Measurements from ENCODE around the gene RUNX1. TPM values are rescaled to one million over a fixed set of nuclear protein-coding genes. Genes with fewer than 3 reads are reported as not detected.

RUNX1 gene
- total and polyA plus RNA-seq, 8 donors, result 7.5 to 89.6 (median 10.8) TPM

DNA sequence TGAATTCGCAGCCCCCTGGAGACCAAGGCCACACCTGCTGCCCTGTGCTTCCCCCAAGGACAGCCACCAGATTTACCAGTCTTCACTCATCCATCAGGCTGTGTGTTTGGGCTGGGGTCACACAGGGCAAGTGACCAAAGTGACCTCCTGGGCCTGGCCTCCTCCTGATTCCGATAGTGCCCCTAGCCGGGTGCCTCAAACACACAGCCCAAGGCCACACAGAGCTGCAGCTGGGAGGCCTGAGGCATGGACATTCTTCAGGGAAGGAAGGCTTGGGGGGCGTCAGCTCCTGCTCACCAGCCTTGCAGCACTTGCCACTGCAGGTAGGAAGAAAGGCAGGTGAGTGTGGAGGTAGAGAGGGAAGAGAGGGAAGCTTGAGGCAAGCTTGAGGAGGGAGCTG is 181.3 kb downstream of the RUNX1 start:
- Histone ChIP-seq H3K4me3 (no peak overlapping the region), H3K4me1 (peaks cover 20 to 63% of the 10 kb centered on the region in 2 donors), H3K9me3 (no peaks in the 10 kb centered on the region), H3K27me3 (no peaks in the 10 kb centered on the region), H3K36me3 (peaks cover 3 to 92% of the 10 kb centered on the region in 2 donors), H3K27ac (no peak overlapping the region)
- TF ChIP-seq, protein P1, sequence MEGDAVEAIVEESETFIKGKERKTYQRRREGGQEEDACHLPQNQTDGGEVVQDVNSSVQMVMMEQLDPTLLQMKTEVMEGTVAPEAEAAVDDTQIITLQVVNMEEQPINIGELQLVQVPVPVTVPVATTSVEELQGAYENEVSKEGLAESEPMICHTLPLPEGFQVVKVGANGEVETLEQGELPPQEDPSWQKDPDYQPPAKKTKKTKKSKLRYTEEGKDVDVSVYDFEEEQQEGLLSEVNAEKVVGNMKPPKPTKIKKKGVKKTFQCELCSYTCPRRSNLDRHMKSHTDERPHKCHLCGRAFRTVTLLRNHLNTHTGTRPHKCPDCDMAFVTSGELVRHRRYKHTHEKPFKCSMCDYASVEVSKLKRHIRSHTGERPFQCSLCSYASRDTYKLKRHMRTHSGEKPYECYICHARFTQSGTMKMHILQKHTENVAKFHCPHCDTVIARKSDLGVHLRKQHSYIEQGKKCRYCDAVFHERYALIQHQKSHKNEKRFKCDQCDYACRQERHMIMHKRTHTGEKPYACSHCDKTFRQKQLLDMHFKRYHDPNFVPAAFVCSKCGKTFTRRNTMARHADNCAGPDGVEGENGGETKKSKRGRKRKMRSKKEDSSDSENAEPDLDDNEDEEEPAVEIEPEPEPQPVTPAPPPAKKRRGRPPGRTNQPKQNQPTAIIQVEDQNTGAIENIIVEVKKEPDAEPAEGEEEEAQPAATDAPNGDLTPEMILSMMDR (IDR thresholded peaks at IDR 0.05), result no peak
- DNase-seq (no peak), ATAC-seq (no peak)
- intact Hi-C loops (cut with DNase I), result no loop called here

DNA sequence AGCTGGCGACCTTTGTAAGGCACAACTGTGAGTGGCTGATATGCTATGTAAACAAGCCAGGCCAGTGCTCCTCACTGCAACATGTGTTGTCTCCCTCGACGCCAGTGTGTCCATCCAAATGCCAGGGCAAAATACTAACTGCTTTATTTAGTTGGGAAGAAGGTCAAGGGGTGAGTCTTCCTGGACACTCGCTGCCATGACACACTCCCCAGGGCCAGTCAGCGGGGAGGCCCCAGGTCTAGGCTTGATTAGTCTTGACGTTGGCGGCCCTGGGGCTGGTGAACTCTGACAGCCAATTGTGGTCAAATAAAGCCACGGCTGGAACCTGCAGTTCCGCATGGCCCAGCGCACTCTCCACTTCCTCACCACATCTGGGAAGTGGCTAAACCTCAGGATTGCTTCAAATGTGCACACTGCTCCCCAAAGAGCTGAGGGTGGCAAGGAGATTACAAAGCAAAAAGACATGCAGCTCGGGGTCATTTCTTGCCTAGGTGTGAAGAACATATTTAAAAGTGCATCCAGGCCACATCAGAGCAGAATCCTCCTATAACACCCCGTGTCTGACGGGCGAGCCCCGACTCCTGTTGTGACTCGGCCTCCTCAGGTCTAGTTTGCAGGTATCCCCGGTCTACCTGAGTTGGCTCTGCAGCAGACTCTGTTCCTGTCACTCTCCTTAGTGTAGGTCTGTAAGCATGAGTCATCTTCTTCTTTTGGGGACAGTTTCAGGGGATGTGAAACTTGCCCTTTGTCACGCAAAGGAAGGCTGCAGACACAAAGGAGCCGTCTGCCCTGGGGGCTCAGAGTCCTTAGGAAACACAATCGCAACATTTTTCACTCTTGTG is 183.5 kb downstream of the RUNX1 start:
- Histone ChIP-seq H3K4me3 (no peak overlapping the region), H3K27me3 (no peaks in the 10 kb centered on the region), H3K9me3 (no peaks in the 10 kb centered on the region), H3K36me3 (peaks cover 3 to 92% of the 10 kb centered on the region in 2 donors), H3K4me1 (peaks cover 20 to 67% of the 10 kb centered on the region in 2 donors), H3K27ac (peak overlapping the region; percentile 26 to 58)
- peak in 2 of 4 donors; percentile 79 to 92 for DNase-seq
- intact Hi-C loops (cut with DNase I), result no loop called here
- peak; percentile 20 for ATAC-seq
- TF ChIP-seq, protein P1 (IDR thresholded peaks at IDR 0.05), result no peak

DNA sequence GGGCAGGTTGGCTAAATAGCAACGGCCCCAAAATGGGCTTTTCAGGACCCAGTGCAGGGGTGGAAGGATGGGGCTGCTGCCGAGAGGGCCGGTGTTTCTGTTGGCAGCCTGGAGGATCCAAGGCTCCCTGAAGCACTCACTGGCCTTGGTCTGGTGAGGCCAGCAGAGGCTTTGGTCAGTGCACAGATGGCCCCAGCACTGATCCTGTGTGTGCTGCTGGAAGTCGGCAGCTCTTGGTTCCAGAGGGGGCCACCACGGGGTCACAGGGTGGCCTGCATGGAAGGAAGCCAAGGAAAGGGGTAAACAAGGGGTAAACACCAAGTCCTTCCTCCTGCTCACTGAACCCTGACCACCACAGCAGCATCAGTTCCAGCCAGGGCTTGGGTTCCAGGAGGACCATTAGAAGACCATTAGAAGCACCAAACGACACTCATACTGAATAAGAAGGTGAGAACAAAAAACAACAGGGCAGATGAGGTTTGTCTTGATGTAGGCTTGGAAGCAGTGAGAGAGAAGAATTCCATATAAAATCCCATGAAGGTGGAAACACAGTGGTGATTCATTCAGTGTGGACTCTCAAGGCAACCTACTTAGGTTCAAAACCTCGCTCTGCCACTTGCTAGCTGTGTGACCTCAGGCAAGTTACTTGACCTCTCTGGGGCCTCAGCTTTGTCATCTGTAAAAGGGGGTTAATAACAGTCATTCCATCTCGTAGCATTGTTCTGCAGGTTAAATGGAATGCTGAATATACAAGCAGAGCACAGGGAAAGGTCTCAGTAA is 184.5 kb downstream of the RUNX1 start:
- no peak overlapping the region for H3K4me3 ChIP-seq
- H3K27me3 ChIP-seq, result no peaks in the 10 kb centered on the region
- ATAC-seq (peak; percentile 1), DNase-seq (no peak)
- H3K9me3 ChIP-seq, result no peaks in the 10 kb centered on the region
- TF ChIP-seq, protein P1 (IDR thresholded peaks at IDR 0.05), result no peak
- intact Hi-C loops (cut with DNase I), result no loop called here
- peak overlapping the region; percentile 64 to 80 for H3K27ac ChIP-seq
- H3K4me1 ChIP-seq, result peaks cover 17 to 63% of the 10 kb centered on the region in 2 donors
- H3K36me3 ChIP-seq, result peaks cover 0 to 91% of the 10 kb centered on the region in 2 donors

DNA sequence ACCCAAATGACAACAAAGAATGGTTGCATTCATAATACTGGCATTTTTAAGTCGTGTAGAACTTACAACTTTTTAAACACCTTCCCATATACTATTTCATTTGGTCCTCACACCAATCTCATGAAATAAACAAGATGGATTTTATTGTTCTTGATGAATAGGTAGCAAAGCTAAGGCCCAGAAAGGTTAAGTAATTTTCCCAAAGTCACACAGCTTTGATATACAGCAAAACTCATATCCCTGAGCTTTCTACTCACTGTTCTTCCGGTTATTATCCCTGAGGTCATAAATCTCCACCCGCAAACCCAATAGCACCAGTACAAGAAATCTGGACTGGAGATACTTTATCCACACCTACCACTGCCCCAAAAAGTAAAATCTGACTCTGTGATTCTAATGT is 186.2 kb downstream of the RUNX1 start:
- no peak overlapping the region for H3K27ac ChIP-seq
- H3K27me3 ChIP-seq, result no peaks in the 10 kb centered on the region
- DNase-seq, result no peak
- no peak for ATAC-seq
- TF ChIP-seq, protein P1 (IDR thresholded peaks at IDR 0.05), result no peak
- H3K36me3 ChIP-seq, result peaks cover 2 to 91% of the 10 kb centered on the region in 2 donors
- peaks cover 17 to 49% of the 10 kb centered on the region in 2 donors for H3K4me1 ChIP-seq
- H3K4me3 ChIP-seq, result no peak overlapping the region
- intact Hi-C loops (cut with DNase I), result no loop called here
- H3K9me3 ChIP-seq, result no peaks in the 10 kb centered on the region

DNA sequence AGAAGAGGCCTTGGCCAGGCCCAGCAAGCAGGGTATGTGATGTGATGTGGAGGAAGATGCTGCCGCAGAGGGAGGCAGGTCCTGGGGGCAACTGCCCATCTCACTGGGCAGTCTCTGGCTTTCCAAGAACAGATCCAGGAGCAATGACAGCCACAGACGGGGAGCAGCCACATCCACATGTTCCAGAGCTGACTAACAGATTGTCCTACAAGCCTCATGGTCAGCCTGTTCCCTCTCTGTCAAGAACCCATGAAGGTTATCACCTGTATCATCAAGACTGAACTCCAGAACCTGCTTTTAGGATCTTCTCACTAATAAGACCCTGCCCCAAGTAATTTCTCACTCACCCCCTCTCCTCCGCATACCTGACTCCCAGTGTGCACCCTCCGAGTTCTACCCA is 187.8 kb downstream of the RUNX1 start:
- no peaks in the 10 kb centered on the region for H3K9me3 ChIP-seq
- ATAC-seq, result no peak
- peaks cover 17 to 32% of the 10 kb centered on the region in 2 donors for H3K4me1 ChIP-seq
- intact Hi-C loops (cut with DNase I), result no loop called here
- TF ChIP-seq, protein P1 (IDR thresholded peaks at IDR 0.05), result no peak
- no peak for DNase-seq
- H3K36me3 ChIP-seq, result peaks cover 8 to 93% of the 10 kb centered on the region in 2 donors
- H3K4me3 ChIP-seq, result no peak overlapping the region
- H3K27me3 ChIP-seq, result no peaks in the 10 kb centered on the region
- no peak overlapping the region for H3K27ac ChIP-seq
